Activated CD4-positive, alpha-beta memory T cell treated with anti-CD3 and anti-CD28 coated beads for 36 hours (primary cell): ENCODE measurements around the gene FTCD. TPM values are rescaled to one million over a fixed set of nuclear protein-coding genes. Genes with fewer than 3 reads are reported as not detected.
A peak's percentile ranks its signal among the peaks of the same experiment; 100 is the strongest.
"Not testable (repeated sequence)": the region's sequence is repeated elsewhere in the genome, so short reads cannot be mapped to it uniquely, and the experiment has no call there.

Source experiments
- CTCF ChIA-PET: fragments of 350-600 bp; sonication (Branson Sonifier 250); formaldehyde crosslinking; loops from one replicate; lab custom pipeline; 2021; ENCODE audit warnings: antibody characterized with exemption, inconsistent platforms; lab: Charles Lee
- POLR2A ChIA-PET: fragments of 350-600 bp; sonication (Branson Sonifier 250); formaldehyde crosslinking; loops from one replicate; lab custom pipeline; 2021; ENCODE audit warnings: antibody characterized with exemption; lab: Charles Lee
- DNase-seq: peaks from one replicate; pipeline ENCODE4 v3.0.0-alpha.2; 2020
- H3K27ac Mint-ChIP-seq: one replicate; pipeline ENCODE4 v1.8.0; 2021; ENCODE audit warnings: mixed read lengths
- H3K27me3 Mint-ChIP-seq: one replicate; pipeline ENCODE4 v1.8.0; 2021; ENCODE audit warnings: mixed read lengths
- H3K36me3 Mint-ChIP-seq: one replicate; pipeline ENCODE4 v1.8.0; 2021; ENCODE audit warnings: mixed read lengths
- H3K4me1 Mint-ChIP-seq: one replicate; pipeline ENCODE4 v1.8.0; 2021; ENCODE audit warnings: low read depth, mixed read lengths
- H3K4me3 Mint-ChIP-seq: one replicate; pipeline ENCODE4 v1.8.0; 2021; ENCODE audit warnings: mild to moderate bottlenecking, mixed read lengths
- H3K9me3 Mint-ChIP-seq: one replicate; pipeline ENCODE4 v1.8.0; 2021; ENCODE audit warnings: mixed read lengths
- intact Hi-C: fragments of 100-400 bp; cut with micrococcal nuclease; formaldehyde crosslinking; loops from one replicate; pipeline ENCODE4 v1.15.1; 2023
- total RNA-seq, 2 experiments: library from RNA; stranded (reverse); gene quantifications; one replicate each; pipeline ENCODE4 v1.2.3, GENCODE V29; 2021

The FTCD gene
- under 1 TPM in 1 of 2 experiments, not detected in 1; 0.22 TPM for total RNA-seq

- Mint-ChIP-seq H3K36me3 (no peaks in the 10 kb centered on the region), H3K27me3 (no peaks in the 10 kb centered on the region), H3K27ac (no peak within 1 kb of the TSS), H3K4me1 (no peaks in the 10 kb centered on the region), H3K9me3 (no peaks in the 10 kb centered on the region), H3K4me3 (no peak within 1 kb of the TSS)
- ChIA-PET POLR2A (no interaction called here), CTCF (no interaction called here)
- DNase-seq, result peak; percentile 7
- intact Hi-C loops, result no loop called here
Observed at GRCh38 chr21:46155514-46156377, at the start of gene FTCD. Gene FTCD (minus strand): TSS chr21:46155579. CDS start chr21:46155523, 56 bp downstream.

GRCh38 chr21:46205166-46205565 lies 49.8 kb upstream of the FTCD start:
- Mint-ChIP-seq H3K9me3 (no peaks in the 10 kb centered on the region), H3K36me3 (peaks cover 6% of the 10 kb centered on the region), H3K4me3 (no peak overlapping the region), H3K27ac (no peak overlapping the region), H3K27me3 (no peaks in the 10 kb centered on the region), H3K4me1 (no peaks in the 10 kb centered on the region)
- ChIA-PET CTCF (no interaction called here), POLR2A (no interaction called here)
- intact Hi-C loops, result no loop called here
- DNase-seq, result no peak

GRCh38 chr21:46203203-46203600 lies 47.8 kb upstream of the FTCD start:
- no peaks in the 10 kb centered on the region for H3K4me1 Mint-ChIP-seq
- H3K27ac Mint-ChIP-seq, result no peak overlapping the region
- POLR2A ChIA-PET, result no interaction called here
- no peaks in the 10 kb centered on the region for H3K27me3 Mint-ChIP-seq
- no peak for DNase-seq
- H3K36me3 Mint-ChIP-seq, result peaks cover 19% of the 10 kb centered on the region
- H3K9me3 Mint-ChIP-seq, result no peaks in the 10 kb centered on the region
- intact Hi-C loops, result no loop called here
- no peak overlapping the region for H3K4me3 Mint-ChIP-seq
- CTCF ChIA-PET, result interaction anchor here (0.6 kb wide), 1 partner anchor 65 kb away, joined by 3 read pairs; no protein-coding TSS in a partner anchor

- no peak overlapping the region for H3K27ac Mint-ChIP-seq
- DNase-seq, result no peak
- POLR2A ChIA-PET, result no interaction called here
- H3K36me3 Mint-ChIP-seq, result peaks cover 19% of the 10 kb centered on the region
- H3K4me3 Mint-ChIP-seq, result no peak overlapping the region
- intact Hi-C loops, result no loop called here
- no peaks in the 10 kb centered on the region for H3K9me3 Mint-ChIP-seq
- no peaks in the 10 kb centered on the region for H3K4me1 Mint-ChIP-seq
- no peaks in the 10 kb centered on the region for H3K27me3 Mint-ChIP-seq
- CTCF ChIA-PET, result interaction anchor here (0.6 kb wide), 1 partner anchor 65 kb away, joined by 3 read pairs; no protein-coding TSS in a partner anchor
Observed at GRCh38 chr21:46202592-46203202, 47.3 kb upstream of the FTCD start.

GRCh38 chr21:46200877-46201803 lies 45.8 kb upstream of the FTCD start:
- DNase-seq, CTCF ChIA-PET: not testable (repeated sequence)

DNA sequence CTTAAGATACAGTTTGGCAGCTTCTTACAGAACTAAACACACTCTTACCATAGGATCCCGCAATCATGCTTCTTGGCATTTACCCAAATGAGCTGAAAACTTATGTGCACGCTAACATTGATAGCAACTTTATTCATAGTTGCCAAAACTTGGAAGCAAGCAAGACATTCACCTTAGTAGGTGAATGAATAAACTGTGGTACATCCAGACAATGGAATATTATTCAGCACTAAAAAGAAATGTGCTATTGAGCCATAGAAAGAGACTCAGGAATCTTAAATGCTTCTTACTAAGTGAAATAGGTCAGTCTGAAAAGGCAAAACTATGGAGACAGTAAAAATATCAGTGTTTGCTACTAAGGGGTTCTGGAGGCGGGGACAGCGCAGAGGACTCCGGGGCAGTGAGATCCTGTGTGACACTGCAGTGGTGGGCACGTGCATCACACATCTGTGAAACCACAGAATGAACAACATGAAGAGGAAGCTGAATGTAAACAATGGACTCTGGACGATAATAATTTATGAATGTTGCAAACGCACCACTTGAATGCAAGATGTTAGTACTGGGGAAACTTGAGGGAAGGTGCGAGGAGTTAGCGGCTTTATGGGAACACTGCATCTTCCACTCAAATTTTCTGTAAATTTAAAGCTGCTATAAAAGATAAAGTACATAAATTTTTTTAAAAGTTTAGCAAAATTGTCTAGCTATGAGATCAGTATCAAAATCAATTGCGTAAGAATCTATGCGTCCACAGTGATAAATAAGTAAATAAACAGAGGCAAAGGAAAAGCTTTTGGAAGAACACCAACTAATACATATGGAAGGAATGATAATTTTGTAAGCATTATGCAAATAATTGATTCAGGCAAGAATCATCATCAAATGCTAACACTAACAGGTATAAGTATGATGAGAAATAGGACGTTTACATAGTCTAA lies 44.3 kb upstream of the FTCD start:
- no peaks in the 10 kb centered on the region for H3K27me3 Mint-ChIP-seq
- no peaks in the 10 kb centered on the region for H3K4me1 Mint-ChIP-seq
- no peak overlapping the region for H3K27ac Mint-ChIP-seq
- peak; percentile 1 for DNase-seq
- H3K4me3 Mint-ChIP-seq, result no peak overlapping the region
- no peaks in the 10 kb centered on the region for H3K9me3 Mint-ChIP-seq
- intact Hi-C loops, result no loop called here
- CTCF ChIA-PET, result interaction anchor here (0.6 kb wide), 1 partner anchor 25 kb away, joined by 4 read pairs; no protein-coding TSS in a partner anchor
- H3K36me3 Mint-ChIP-seq, result peaks cover 16% of the 10 kb centered on the region
- POLR2A ChIA-PET, result no interaction called here

More at GRCh38 chr21:46200877-46201803, 45.8 kb upstream of the FTCD start:
- H3K4me3 Mint-ChIP-seq, H3K27me3 Mint-ChIP-seq, H3K27ac Mint-ChIP-seq, POLR2A ChIA-PET, H3K9me3 Mint-ChIP-seq, H3K4me1 Mint-ChIP-seq, intact Hi-C loops: not testable (repeated sequence)
- H3K36me3 Mint-ChIP-seq, result peaks cover 22% of the 10 kb centered on the region

DNA sequence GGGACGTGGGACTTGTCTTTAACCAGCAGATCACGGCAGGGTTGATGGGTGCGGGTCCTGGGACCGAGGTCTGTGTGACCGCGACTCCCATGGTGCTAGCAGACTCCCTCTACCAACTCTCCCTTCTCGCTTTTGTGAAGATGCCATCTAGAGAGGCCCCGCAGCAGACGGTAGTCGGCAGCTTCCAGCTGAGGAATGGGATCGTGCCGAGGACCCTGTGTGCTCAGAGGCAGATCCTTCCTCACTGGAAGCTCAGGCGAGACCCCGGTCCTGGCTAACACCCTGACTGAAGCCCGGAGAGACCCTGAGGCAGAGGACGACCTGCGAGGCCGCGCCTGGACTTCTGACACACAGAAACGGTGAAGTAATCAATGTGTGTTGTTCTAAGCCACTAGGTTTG lies 41.4 kb upstream of the FTCD start:
- intact Hi-C loops, result no loop called here
- POLR2A ChIA-PET, result no interaction called here
- no peak overlapping the region for H3K4me3 Mint-ChIP-seq
- no peaks in the 10 kb centered on the region for H3K4me1 Mint-ChIP-seq
- H3K27me3 Mint-ChIP-seq, result no peaks in the 10 kb centered on the region
- peaks cover 19% of the 10 kb centered on the region for H3K36me3 Mint-ChIP-seq
- CTCF ChIA-PET, result no interaction called here
- H3K27ac Mint-ChIP-seq, result no peak overlapping the region
- H3K9me3 Mint-ChIP-seq, result no peaks in the 10 kb centered on the region
- DNase-seq, result peak; percentile 7

DNA sequence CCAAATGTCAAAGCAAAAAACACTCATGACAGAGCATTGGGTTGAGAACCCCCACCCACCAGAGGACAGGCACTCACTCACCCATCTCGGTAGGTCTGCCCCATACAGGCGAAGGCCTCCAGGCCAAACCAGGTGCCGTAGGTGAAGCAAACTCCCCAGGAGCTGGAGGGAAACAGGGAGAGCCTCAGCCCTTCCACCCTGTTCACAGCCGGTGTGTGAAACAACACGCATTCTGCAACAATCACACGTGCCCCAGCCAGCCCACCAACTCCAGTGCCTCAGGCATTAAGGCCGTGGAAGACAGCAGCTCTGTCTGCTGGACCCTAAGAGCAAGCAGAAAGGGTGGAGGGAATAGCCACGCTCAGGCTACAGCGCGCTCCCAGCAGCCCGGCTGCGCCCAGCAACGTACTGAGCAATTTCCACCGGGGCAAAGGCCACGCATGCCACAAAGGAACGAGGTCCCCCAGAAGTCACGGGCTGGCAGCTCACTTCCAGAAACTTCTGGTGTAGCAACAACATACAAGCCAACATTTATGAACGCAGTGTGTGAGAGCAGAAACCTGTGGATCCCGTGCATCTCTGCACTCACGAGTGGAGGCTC lies 40.3 kb upstream of the FTCD start:
- ChIA-PET CTCF (no interaction called here), POLR2A (no interaction called here)
- Mint-ChIP-seq H3K27ac (no peak overlapping the region), H3K4me1 (no peaks in the 10 kb centered on the region), H3K9me3 (no peaks in the 10 kb centered on the region), H3K36me3 (peaks cover 19% of the 10 kb centered on the region), H3K27me3 (no peaks in the 10 kb centered on the region), H3K4me3 (no peak overlapping the region)
- no peak for DNase-seq
- intact Hi-C loops, result no loop called here

DNA sequence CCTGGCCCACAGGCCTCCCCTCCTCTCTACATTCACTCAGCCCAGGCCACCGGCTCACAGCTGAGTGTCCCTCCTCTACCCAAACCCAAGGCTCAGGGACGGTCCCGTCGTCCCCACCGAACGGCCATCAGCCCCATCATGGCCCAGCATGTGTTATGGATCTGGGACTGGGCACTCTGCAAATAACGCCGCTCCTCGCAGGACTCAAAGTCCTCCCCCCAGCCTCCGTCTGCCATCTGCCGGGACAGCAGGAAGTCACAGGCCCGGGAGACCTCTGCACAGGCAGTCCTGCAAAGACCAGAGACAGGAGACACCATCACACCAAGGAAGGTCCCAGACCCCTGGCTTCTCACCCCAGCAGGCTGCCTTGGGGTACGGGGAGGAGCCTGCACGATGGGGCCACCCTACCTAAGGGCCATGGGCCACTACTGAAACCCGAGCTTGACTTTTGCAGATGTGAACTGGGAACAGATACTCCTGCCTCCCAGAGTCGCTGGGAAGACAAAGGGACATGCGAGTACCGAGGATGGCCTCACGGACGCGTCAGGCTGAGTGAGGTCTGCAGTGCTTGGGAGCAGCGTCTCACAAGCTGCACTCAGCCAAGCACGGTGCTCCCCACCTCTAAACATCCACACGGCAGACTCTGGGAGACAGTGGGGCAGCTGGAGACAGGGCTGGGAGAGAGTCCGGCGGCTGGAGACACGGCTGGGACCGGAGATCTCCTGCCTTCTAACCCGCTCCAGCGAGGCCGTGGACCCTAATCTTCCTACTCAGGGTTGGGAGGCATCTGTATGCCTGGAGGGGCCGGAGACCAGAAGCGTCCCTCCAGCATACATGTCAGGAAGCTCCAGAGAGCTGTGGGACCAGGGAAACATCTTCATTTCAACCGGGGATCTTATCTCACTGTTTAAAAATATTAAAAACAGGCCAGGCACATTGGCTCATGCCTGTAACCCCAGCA lies 39.3 kb upstream of the FTCD start:
- Mint-ChIP-seq H3K27me3 (no peaks in the 10 kb centered on the region), H3K36me3 (peaks cover 17% of the 10 kb centered on the region), H3K9me3 (no peaks in the 10 kb centered on the region), H3K4me3 (no peak overlapping the region), H3K27ac (no peak overlapping the region), H3K4me1 (no peaks in the 10 kb centered on the region)
- intact Hi-C loops, result no loop called here
- CTCF ChIA-PET, result no interaction called here
- POLR2A ChIA-PET, result no interaction called here
- peak; percentile 4 for DNase-seq

GRCh38 chr21:46193829-46194373 lies 38.5 kb upstream of the FTCD start:
- intact Hi-C loops, result no loop called here
- DNase-seq, result peak; percentile 3
- H3K36me3 Mint-ChIP-seq, result peaks cover 10% of the 10 kb centered on the region
- no peaks in the 10 kb centered on the region for H3K9me3 Mint-ChIP-seq
- POLR2A ChIA-PET, result no interaction called here
- CTCF ChIA-PET, result no interaction called here
- H3K4me1 Mint-ChIP-seq, result no peaks in the 10 kb centered on the region
- H3K27me3 Mint-ChIP-seq, result no peaks in the 10 kb centered on the region
- H3K27ac Mint-ChIP-seq, result no peak overlapping the region
- no peak overlapping the region for H3K4me3 Mint-ChIP-seq
